RWPE1 (cell line): ENCODE data around the gene JAZF1.

Source experiments
- CTCF ChIA-PET: fragments of 350-600 bp; sonication (Branson Sonifier 250); formaldehyde crosslinking; extraction: SDS; loops from one replicate; lab custom pipeline; 2021; lab: Yijun Ruan, JAX
- POLR2A ChIA-PET: fragments of 400-600 bp; formaldehyde crosslinking; extraction: SDS; loops from one replicate; lab custom pipeline; 2020; ENCODE audit warnings: antibody characterized with exemption; ENCODE audit not compliant: low non-redundant PET; lab: Yijun Ruan, JAX
- DNase-seq: peaks from one replicate; pipeline ENCODE4 v3.0.0; 2012; ENCODE audit warnings: low spot score
- H3K27ac ChIP-seq: fragments of 450-650 bp; 2 replicates; pipeline ENCODE4 v1.5.1; 2017
- TF ChIP-seq, protein P1 (sequence below): fragments of 450-650 bp; conservative IDR thresholded peaks from 2 replicates; pipeline ENCODE4 v1.5.1; 2017; ENCODE audit warnings: low read depth, mild to moderate bottlenecking

JAZF1 gene

DNA sequence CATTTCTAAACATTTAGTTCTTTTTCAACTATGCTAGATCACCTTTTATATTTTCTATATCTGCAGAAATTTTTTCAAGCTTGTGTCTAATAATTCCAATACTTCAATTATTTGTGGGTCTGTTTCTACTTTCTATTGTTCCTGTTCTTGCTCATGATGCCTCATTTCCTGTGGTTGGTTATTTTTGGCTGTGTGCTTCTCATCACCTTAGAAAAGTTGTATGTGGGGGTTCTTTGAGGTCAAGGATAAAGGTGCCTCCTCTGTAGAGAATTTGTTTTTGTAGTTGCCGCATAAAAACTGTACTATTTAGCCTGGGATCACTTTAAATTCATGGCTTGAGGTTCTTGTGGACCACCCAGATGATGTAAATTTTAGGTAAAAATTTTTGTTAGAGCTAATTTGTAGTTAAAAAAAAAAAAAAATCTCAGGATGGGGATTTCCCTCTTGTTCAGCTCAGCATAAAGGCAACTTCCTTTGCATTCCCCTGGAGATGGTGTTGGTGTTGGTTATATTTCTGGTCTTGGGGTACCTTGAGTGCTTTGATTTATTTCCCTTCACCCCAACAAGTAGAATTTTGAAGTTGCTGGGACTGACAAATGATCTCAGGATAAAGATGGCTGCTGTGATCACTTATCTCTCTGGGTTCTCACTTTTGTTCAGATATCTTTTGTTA is 27.0 kb upstream of the JAZF1 start:
- ChIA-PET CTCF (interaction anchor here (0.6 to 1.2 kb wide), 3 partner anchors 8 to 1329 kb away, joined by 3 to 5 read pairs (median 4); no protein-coding TSS in a partner anchor), POLR2A (no interaction called here)
- no peak overlapping the region for H3K27ac ChIP-seq
- TF ChIP-seq, protein P1, sequence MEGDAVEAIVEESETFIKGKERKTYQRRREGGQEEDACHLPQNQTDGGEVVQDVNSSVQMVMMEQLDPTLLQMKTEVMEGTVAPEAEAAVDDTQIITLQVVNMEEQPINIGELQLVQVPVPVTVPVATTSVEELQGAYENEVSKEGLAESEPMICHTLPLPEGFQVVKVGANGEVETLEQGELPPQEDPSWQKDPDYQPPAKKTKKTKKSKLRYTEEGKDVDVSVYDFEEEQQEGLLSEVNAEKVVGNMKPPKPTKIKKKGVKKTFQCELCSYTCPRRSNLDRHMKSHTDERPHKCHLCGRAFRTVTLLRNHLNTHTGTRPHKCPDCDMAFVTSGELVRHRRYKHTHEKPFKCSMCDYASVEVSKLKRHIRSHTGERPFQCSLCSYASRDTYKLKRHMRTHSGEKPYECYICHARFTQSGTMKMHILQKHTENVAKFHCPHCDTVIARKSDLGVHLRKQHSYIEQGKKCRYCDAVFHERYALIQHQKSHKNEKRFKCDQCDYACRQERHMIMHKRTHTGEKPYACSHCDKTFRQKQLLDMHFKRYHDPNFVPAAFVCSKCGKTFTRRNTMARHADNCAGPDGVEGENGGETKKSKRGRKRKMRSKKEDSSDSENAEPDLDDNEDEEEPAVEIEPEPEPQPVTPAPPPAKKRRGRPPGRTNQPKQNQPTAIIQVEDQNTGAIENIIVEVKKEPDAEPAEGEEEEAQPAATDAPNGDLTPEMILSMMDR = no peak
- peak; percentile 56 for DNase-seq

DNA sequence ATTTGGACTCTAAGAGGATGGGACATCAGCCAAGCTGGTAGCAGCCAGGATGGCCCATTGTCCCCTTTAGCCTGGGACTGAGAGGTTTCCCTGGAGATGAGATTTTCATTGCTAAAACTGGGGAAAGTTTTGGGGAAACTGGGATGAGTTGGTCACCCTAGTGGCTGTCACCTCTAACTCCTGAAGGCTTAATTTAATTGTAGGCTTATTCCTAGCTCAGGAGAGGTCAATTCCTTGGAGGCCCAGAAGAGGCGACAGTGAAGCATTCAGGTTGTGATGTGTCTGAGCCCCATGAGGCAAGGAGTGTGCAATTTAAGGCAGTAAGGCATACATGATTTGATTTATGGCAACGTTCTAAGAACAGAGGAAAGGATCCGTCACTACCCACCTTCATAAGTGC is 24.9 kb upstream of the JAZF1 start:
- POLR2A ChIA-PET = no interaction called here
- CTCF ChIA-PET = interaction anchor here (0.5 kb wide), 1 partner anchor 184 kb away, joined by 3 read pairs; no protein-coding TSS in a partner anchor
- no peak for DNase-seq
- TF ChIP-seq, protein P1 = no peak
- H3K27ac ChIP-seq = no peak overlapping the region

DNA sequence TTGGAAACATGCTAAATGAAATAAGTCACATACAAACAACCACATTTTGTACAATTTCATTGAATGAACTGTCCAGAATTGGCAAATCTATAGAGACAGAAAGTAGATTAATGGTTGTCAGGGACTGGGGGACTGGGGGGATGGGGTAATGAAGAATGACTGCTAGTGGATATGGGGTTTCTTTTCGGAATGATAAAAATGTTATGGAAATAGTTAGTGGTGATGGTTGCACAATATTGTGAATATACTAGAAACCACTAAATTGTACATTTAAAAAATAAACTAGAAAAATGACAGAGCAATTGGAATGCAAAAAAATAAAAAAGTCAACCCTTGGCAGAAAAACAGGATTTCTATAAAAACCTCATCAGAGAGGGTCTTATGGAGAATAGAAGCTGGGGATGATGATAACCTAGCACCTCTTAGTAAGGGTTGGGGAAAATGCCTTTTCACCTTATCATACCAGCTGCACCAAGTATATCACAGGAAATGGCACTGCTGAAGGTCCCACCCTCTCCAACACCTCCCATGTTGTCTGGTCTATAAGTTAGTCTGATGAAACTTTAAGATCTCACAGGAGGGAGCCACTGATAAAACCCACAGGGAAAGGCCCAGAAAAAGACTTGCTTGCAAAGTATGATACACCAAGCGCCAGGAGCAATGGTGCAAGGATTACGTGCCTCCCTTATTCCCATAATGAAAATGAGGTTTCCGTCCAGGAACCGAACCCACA is 23.1 kb upstream of the JAZF1 start:
- POLR2A ChIA-PET = no interaction called here
- DNase-seq = no peak
- no peak overlapping the region for H3K27ac ChIP-seq
- TF ChIP-seq, protein P1 = no peak
- CTCF ChIA-PET = no interaction called here

DNA sequence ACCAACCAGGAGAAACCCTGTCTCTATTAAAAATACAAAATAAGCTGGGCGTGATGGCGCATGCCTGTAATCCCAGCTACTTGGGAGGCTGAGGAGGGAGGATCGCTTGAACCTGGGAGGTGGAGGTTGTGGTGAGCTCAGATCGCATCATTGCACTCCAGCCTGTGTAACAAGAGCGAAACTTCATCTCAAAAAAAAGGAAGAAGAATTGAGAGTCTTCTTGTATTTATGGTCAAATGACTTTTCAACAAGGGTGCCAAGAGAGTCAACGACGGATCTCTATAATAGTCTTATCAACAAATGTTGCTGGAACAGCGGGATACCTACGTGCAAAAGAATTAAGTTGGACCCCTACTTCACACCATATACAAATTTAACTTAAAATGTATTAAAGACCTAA is 21.6 kb upstream of the JAZF1 start:
- CTCF ChIA-PET = no interaction called here

DNA sequence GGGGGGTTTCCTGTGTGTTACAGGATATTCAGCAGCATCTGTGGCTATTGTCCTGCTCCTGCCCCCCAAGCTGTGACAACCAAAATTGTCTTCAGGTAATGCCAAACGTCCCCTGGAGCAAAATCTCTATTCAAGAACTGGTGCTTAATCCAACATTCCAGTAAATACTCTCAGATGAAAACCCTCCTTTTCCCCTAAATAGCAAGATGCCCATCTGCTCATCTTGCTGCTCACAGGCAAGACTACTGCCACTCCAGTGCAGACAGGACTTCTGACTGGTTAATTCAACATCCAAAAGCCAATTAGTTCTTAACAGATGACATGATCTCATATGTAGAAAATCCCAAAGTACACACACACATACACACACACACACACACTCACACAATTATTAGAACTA is 20.5 kb upstream of the JAZF1 start:
- H3K27ac ChIP-seq = no peak overlapping the region
- POLR2A ChIA-PET = no interaction called here
- TF ChIP-seq, protein P1 = no peak
- CTCF ChIA-PET = no interaction called here
- DNase-seq = no peak

More for the DNA sequence above, 21.6 kb upstream of the JAZF1 start:
- TF ChIP-seq, protein P1 = no peak
- no peak for DNase-seq
- no peak overlapping the region for H3K27ac ChIP-seq
- POLR2A ChIA-PET = no interaction called here

DNA sequence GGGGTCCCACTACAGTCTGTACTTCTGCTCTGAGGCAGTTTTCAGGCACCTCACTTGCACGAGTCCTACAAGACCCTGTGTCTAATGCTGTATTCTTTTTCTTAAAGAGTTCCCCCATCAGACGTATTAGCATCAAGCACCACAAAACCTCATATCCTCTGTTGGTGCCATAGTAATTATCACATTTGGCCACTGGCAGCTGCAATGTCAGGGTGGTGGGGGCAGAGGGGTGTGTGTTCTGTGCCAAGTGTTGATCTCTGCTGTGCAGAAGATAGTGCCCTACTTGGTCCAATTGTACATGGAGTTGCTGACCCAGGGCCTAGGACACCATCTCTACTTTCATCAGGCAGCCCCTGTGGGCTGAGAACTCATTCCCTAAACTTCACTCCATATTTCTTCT is 20.0 kb upstream of the JAZF1 start:
- CTCF ChIA-PET = no interaction called here
- no peak overlapping the region for H3K27ac ChIP-seq
- POLR2A ChIA-PET = no interaction called here
- TF ChIP-seq, protein P1 = no peak
- no peak for DNase-seq
